ENCODE data around the gene CDH1.

GRCh38 chr16:68875871-68876270 lies 138.8 kb downstream of the CDH1 start:
- TF ChIP-seq, protein P1, sequence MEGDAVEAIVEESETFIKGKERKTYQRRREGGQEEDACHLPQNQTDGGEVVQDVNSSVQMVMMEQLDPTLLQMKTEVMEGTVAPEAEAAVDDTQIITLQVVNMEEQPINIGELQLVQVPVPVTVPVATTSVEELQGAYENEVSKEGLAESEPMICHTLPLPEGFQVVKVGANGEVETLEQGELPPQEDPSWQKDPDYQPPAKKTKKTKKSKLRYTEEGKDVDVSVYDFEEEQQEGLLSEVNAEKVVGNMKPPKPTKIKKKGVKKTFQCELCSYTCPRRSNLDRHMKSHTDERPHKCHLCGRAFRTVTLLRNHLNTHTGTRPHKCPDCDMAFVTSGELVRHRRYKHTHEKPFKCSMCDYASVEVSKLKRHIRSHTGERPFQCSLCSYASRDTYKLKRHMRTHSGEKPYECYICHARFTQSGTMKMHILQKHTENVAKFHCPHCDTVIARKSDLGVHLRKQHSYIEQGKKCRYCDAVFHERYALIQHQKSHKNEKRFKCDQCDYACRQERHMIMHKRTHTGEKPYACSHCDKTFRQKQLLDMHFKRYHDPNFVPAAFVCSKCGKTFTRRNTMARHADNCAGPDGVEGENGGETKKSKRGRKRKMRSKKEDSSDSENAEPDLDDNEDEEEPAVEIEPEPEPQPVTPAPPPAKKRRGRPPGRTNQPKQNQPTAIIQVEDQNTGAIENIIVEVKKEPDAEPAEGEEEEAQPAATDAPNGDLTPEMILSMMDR (IDR thresholded peaks at IDR 0.05), result no peak
- no peak for TF ChIP-seq EP300 (IDR thresholded peaks at IDR 0.05)
- TF ChIP-seq POLR2A (IDR thresholded peaks at IDR 0.05), result no peak
- TF ChIP-seq POLR2AphosphoS5 (IDR thresholded peaks at IDR 0.05), result no peak
